ENCODE results near the gene THAP7. TPM values are rescaled to one million over a fixed set of nuclear protein-coding genes. Genes with fewer than 3 reads are reported as not detected.

Gene THAP7
- total and polyA plus RNA-seq, 9 of the 15 experiments (the other 6 are each of a cell fraction or from before 2014, with no cell fraction given) = 7.9 to 263 (median 84.1) TPM

DNA sequence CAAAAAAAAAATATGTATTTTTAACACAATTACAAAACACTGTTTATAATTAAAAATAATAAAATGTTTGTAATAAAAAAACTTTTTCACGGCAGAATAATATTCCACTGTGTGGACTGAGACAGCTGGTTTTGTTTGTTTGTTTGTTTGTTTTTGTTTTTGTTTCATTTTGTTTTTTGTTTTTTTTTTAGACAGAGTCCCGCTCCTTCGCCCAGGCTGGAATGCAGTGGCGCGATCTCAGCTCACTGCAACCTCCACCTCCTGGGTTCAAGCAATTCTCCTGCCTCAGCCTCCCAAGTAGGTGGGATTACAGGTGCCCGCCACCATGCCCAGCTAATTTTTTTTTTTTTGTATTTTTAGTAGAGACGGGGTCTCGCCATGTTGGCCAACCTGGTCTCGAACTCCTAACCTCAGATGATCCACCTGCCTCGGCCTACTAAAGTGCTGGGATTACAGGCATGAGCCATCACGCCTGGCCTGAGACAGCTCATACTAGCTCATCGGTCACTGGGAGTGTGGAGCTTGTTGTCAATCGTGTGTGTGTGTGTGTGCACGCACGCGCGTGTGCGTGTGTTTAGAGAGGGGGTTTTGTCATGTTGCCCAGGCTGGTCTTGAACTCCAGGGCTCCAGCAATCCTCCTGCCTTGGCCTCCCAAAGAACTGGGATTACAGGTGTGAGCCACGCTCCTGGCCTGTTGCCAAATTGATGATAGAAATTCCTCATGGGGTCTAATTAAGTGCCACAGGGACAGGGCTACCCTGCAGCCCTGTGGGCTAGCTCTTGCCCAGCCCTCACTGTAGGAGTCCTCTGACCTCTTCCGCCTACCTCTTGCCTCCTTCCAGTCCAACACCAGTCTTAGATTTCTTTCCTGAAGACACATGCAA is 42.1 kb downstream of the THAP7 start (continued):
- TF ChIP-seq, protein P1, sequence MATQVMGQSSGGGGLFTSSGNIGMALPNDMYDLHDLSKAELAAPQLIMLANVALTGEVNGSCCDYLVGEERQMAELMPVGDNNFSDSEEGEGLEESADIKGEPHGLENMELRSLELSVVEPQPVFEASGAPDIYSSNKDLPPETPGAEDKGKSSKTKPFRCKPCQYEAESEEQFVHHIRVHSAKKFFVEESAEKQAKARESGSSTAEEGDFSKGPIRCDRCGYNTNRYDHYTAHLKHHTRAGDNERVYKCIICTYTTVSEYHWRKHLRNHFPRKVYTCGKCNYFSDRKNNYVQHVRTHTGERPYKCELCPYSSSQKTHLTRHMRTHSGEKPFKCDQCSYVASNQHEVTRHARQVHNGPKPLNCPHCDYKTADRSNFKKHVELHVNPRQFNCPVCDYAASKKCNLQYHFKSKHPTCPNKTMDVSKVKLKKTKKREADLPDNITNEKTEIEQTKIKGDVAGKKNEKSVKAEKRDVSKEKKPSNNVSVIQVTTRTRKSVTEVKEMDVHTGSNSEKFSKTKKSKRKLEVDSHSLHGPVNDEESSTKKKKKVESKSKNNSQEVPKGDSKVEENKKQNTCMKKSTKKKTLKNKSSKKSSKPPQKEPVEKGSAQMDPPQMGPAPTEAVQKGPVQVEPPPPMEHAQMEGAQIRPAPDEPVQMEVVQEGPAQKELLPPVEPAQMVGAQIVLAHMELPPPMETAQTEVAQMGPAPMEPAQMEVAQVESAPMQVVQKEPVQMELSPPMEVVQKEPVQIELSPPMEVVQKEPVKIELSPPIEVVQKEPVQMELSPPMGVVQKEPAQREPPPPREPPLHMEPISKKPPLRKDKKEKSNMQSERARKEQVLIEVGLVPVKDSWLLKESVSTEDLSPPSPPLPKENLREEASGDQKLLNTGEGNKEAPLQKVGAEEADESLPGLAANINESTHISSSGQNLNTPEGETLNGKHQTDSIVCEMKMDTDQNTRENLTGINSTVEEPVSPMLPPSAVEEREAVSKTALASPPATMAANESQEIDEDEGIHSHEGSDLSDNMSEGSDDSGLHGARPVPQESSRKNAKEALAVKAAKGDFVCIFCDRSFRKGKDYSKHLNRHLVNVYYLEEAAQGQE (IDR thresholded peaks at IDR 0.05; ENCODE audit: borderline replicate concordance) = no peak
- TF ChIP-seq, protein P1 (CRISPR knock-in tag; IDR thresholded peaks at IDR 0.05; ENCODE audit: low read depth) = no peak
- TF ChIP-seq PTBP1 (IDR thresholded peaks at IDR 0.05; ENCODE audit: low read depth, low read length) (no peak), KDM2B (CRISPR knock-in tag; IDR thresholded peaks at IDR 0.05) (no peak), LARP7 (IDR thresholded peaks at IDR 0.05) (peak; percentile 55; the same call in 1 of the 2 replicates), PHF20 (IDR thresholded peaks at IDR 0.05; ENCODE audit: partially characterized antibody) (peak; percentile 23), XRCC5 (IDR thresholded peaks at IDR 0.05; ENCODE audit: low read depth, low read length) (no peak), GATAD2A (IDR thresholded peaks at IDR 0.05) (no peak)
- TF ChIP-seq, protein P2, sequence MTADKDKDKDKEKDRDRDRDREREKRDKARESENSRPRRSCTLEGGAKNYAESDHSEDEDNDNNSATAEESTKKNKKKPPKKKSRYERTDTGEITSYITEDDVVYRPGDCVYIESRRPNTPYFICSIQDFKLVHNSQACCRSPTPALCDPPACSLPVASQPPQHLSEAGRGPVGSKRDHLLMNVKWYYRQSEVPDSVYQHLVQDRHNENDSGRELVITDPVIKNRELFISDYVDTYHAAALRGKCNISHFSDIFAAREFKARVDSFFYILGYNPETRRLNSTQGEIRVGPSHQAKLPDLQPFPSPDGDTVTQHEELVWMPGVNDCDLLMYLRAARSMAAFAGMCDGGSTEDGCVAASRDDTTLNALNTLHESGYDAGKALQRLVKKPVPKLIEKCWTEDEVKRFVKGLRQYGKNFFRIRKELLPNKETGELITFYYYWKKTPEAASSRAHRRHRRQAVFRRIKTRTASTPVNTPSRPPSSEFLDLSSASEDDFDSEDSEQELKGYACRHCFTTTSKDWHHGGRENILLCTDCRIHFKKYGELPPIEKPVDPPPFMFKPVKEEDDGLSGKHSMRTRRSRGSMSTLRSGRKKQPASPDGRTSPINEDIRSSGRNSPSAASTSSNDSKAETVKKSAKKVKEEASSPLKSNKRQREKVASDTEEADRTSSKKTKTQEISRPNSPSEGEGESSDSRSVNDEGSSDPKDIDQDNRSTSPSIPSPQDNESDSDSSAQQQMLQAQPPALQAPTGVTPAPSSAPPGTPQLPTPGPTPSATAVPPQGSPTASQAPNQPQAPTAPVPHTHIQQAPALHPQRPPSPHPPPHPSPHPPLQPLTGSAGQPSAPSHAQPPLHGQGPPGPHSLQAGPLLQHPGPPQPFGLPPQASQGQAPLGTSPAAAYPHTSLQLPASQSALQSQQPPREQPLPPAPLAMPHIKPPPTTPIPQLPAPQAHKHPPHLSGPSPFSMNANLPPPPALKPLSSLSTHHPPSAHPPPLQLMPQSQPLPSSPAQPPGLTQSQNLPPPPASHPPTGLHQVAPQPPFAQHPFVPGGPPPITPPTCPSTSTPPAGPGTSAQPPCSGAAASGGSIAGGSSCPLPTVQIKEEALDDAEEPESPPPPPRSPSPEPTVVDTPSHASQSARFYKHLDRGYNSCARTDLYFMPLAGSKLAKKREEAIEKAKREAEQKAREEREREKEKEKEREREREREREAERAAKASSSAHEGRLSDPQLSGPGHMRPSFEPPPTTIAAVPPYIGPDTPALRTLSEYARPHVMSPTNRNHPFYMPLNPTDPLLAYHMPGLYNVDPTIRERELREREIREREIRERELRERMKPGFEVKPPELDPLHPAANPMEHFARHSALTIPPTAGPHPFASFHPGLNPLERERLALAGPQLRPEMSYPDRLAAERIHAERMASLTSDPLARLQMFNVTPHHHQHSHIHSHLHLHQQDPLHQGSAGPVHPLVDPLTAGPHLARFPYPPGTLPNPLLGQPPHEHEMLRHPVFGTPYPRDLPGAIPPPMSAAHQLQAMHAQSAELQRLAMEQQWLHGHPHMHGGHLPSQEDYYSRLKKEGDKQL (CRISPR knock-in tag; IDR thresholded peaks at IDR 0.05; ENCODE audit: borderline replicate concordance) = no peak
- TF ChIP-seq, protein P3, sequence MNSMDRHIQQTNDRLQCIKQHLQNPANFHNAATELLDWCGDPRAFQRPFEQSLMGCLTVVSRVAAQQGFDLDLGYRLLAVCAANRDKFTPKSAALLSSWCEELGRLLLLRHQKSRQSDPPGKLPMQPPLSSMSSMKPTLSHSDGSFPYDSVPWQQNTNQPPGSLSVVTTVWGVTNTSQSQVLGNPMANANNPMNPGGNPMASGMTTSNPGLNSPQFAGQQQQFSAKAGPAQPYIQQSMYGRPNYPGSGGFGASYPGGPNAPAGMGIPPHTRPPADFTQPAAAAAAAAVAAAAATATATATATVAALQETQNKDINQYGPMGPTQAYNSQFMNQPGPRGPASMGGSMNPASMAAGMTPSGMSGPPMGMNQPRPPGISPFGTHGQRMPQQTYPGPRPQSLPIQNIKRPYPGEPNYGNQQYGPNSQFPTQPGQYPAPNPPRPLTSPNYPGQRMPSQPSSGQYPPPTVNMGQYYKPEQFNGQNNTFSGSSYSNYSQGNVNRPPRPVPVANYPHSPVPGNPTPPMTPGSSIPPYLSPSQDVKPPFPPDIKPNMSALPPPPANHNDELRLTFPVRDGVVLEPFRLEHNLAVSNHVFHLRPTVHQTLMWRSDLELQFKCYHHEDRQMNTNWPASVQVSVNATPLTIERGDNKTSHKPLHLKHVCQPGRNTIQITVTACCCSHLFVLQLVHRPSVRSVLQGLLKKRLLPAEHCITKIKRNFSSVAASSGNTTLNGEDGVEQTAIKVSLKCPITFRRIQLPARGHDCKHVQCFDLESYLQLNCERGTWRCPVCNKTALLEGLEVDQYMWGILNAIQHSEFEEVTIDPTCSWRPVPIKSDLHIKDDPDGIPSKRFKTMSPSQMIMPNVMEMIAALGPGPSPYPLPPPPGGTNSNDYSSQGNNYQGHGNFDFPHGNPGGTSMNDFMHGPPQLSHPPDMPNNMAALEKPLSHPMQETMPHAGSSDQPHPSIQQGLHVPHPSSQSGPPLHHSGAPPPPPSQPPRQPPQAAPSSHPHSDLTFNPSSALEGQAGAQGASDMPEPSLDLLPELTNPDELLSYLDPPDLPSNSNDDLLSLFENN (IDR thresholded peaks at IDR 0.05; ENCODE audit: low read depth in 2 of 2, low read length in 2 of 2) = no peak
